Cardiac fibroblast (primary cell): ENCODE results near the gene RBM10.
"Not testable (repeated sequence)": the region's sequence is repeated elsewhere in the genome, so short reads cannot be mapped to it uniquely, and the experiment has no call there.

Source experiments
- DNase-seq, 2 donors: peaks; one replicate each; pipeline versions ENCODE4 v3.0.0 to v3.0.0-alpha.2; 2010; ENCODE audit warnings: low read depth in 2 of 2
- H3K4me3 ChIP-seq, 2 donors: replicated peaks in 1 of 2; 1 replicate in 1 of 2; 2 replicates in 1 of 2; pipeline ENCODE4 v1.5.1; 2011; ENCODE audit warnings: low read depth in 2 of 2, low read length in 2 of 2, mild to moderate bottlenecking in 2 of 2, moderate library complexity in 1 of 2
- TF ChIP-seq, protein P1 (sequence below): IDR thresholded peaks from one replicate; pipeline ENCODE4 v1.5.1; 2011; ENCODE audit warnings: low read depth, mild to moderate bottlenecking, low read length, inconsistent platforms

Gene RBM10, protein sequence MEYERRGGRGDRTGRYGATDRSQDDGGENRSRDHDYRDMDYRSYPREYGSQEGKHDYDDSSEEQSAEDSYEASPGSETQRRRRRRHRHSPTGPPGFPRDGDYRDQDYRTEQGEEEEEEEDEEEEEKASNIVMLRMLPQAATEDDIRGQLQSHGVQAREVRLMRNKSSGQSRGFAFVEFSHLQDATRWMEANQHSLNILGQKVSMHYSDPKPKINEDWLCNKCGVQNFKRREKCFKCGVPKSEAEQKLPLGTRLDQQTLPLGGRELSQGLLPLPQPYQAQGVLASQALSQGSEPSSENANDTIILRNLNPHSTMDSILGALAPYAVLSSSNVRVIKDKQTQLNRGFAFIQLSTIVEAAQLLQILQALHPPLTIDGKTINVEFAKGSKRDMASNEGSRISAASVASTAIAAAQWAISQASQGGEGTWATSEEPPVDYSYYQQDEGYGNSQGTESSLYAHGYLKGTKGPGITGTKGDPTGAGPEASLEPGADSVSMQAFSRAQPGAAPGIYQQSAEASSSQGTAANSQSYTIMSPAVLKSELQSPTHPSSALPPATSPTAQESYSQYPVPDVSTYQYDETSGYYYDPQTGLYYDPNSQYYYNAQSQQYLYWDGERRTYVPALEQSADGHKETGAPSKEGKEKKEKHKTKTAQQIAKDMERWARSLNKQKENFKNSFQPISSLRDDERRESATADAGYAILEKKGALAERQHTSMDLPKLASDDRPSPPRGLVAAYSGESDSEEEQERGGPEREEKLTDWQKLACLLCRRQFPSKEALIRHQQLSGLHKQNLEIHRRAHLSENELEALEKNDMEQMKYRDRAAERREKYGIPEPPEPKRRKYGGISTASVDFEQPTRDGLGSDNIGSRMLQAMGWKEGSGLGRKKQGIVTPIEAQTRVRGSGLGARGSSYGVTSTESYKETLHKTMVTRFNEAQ

DNA sequence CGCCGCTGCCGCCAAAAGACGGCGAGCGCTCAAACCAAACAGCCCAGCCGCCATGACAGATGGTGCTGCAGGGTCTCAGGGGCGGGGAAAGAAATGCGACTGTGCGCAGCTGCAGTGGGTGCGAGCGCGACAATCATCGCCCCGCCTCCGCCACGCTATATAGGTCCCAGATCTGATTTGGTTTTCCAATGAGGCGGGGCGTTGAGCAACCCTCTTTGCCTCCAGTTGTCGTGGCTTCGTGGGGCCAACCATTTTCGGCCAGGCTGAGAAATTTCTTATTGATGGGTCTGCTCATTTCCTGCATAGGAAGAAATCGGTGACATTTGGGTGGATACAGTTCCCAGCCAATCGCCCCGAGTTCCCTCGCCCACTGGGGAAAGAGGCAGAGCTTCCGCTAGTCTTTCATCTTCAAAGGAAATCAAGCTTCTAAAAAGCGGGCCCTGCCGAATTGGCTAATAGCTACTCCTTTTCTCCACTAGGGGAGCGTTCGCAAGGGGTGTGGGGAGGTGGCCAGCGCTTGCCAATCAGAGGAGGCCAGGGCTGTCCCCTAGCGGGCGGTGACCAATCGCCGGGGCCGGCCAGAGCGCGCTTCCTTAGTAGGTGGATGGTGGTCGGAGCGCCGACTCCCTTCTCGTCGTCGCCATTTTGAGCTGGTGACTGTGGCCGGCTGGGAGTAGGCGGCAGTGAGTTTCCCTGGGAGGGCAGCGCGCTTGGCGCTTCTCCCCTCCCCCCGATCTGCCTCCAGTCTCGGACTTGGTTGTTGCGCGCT is at the start of gene RBM10, which contains the start of gene NDUFB11:
Gene RBM10, plus strand, starts transcription at position 596 of the 769 bp plus-strand sequence. CDS start 2,261 bp downstream, outside the sequence.
Gene NDUFB11, minus strand, starts transcription at position 77 of the 769 bp plus-strand sequence. Its CDS starts 23 bp downstream, at position 54.
- DNase-seq = peak; percentile 96
- peak within 1 kb of the TSS; percentile 75 to 77 for H3K4me3 ChIP-seq
- TF ChIP-seq, protein P1, sequence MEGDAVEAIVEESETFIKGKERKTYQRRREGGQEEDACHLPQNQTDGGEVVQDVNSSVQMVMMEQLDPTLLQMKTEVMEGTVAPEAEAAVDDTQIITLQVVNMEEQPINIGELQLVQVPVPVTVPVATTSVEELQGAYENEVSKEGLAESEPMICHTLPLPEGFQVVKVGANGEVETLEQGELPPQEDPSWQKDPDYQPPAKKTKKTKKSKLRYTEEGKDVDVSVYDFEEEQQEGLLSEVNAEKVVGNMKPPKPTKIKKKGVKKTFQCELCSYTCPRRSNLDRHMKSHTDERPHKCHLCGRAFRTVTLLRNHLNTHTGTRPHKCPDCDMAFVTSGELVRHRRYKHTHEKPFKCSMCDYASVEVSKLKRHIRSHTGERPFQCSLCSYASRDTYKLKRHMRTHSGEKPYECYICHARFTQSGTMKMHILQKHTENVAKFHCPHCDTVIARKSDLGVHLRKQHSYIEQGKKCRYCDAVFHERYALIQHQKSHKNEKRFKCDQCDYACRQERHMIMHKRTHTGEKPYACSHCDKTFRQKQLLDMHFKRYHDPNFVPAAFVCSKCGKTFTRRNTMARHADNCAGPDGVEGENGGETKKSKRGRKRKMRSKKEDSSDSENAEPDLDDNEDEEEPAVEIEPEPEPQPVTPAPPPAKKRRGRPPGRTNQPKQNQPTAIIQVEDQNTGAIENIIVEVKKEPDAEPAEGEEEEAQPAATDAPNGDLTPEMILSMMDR = peak; percentile 59

DNA sequence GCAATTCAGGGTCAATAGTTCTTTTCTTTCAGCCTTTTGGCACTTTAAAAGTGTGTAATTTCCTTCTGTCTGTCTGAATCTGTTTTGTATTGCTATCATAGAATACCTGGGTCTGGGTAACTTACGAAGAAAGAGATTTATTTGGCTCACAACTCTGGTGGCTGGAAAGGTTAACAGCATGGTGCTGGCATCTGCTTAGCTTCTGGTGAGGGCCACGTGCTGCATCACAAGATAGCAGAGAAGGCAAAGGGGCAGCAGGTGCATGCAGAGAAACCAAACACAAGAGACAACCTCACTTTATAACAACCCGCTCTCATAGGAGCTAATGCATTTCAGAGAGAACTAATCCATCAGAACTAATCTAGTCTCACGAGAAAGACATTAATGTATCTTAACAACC is 48.0 kb upstream of the RBM10 start:
- DNase-seq = no peak
- no peak overlapping the region for H3K4me3 ChIP-seq
- TF ChIP-seq, protein P1 = no peak

DNA sequence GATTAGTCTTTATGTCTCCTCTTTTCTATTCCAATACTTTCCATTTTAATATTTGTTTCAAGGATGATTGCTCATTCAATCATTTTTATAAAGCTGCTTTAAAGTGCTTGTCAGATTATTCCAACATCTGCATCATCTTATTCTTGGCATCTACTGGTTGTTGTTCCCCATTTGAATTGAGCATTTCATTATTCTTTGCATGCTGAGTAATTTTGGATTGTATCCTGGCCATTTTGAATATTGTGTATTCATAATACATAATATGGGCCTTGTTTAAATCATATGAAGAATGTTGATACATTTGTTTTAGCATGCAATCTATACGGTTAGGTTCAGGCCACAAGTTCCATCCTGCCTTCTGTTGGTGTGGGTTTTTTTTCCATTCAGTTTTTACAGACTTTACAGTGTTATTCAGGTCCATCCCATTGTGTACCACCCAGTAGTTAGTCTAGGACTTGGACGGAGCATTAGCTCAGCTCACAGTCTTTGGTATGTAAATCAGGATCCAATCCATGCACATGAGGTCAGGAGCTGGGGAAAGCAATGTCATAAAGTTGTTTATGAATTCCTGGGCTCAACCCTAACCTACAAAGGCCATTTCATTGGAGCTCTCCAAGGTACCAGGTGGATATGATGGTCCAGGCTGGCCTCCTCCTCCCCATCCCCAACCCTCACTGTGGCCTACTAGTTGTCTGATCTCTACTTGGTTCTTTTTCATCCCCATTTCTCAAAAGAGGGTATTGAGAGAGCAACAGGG is 46.5 kb upstream of the RBM10 start:
- DNase-seq = no peak
- TF ChIP-seq, protein P1 = no peak
- H3K4me3 ChIP-seq = no peak overlapping the region

DNA sequence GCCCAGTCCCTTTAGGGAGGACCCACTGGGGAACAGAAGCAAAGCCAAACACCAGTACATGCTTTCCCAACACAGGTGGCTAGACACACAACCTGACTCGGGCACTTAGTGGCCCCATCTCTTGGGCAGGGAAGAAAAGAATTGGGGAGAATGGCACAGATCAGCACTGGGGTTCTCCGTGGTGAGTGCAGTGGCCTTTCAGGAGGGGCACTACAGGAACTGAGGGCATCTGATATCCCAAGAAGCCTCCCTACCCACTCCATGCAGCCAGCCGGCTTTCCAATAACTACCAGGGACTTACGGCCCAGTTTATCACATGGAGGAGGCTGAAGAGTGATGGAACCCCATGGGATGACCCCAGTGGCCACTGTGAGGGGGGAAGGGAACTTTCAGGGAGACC is 43.8 kb upstream of the RBM10 start:
- H3K4me3 ChIP-seq = no peak overlapping the region
- TF ChIP-seq, protein P1 = no peak

DNA sequence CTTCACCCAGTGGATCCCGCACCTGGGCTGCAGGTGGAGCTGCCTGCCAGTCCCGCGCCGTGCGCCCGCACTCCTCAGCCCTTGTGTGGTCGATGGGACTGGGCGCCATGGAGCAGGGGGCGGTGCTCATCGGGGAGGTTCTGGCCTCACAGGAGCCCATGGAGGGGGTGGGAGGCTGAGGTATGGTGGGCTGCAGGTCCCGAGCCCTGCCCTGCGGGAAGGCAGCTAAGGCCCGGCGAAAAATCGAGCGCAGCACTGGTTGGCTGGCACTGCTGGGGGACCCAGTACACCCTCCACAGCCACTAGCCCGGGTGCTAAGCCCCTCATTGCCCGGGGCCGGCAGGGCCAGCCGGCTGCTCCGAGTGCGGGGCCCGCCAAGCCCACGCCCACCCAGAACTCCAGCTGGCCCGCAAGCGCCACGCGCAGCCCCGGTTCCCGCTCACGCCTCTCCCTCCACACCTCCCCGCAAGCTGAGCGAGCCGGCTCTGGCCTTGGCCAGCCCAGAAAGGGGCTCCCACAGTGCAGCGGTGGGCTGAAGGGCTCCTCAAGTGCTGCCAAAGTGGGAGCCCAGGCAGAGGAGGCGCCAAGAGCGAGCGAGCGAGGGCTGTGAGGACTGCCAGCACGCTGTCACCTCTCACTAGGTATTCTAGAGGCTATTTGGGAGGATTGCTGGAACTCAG is 33.9 kb upstream of the RBM10 start:
- DNase-seq, H3K4me3 ChIP-seq: not testable (repeated sequence)

More for the DNA sequence above, 43.8 kb upstream of the RBM10 start:
- DNase-seq = no peak

DNA sequence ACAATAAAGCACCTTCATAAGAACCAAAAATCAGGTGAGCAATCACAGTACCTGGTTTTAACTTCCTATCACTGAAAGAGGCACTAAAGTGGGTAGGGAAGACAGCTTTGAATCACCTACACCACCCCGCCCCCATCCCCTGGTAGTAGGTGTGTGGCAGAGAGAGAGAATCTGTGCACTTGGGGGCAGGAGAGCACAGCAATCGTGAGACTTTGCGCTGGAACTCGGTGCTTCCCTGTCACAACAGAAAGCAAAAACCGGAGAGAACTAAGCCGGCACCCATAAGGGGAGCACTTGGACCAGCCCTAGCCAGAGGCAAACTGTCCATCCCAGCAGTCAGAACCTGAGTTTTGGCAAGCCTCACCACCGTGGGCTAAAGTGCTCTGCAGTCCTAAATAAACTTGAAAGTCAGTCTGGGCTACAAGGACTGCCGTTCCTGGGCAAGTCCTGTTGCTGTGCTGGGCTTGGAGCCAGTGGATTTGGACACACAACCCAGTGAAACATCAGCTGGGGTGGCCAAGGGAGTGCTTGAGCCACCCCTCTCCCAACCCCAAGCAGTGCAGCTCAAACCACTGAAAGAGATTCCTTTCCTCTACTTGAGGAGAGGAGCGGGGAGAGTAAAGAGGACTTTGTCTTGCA is 32.6 kb upstream of the RBM10 start:
- no peak overlapping the region for H3K4me3 ChIP-seq
- TF ChIP-seq, protein P1 = no peak
- DNase-seq = peak in 1 of 2 donors; percentile 14

DNA sequence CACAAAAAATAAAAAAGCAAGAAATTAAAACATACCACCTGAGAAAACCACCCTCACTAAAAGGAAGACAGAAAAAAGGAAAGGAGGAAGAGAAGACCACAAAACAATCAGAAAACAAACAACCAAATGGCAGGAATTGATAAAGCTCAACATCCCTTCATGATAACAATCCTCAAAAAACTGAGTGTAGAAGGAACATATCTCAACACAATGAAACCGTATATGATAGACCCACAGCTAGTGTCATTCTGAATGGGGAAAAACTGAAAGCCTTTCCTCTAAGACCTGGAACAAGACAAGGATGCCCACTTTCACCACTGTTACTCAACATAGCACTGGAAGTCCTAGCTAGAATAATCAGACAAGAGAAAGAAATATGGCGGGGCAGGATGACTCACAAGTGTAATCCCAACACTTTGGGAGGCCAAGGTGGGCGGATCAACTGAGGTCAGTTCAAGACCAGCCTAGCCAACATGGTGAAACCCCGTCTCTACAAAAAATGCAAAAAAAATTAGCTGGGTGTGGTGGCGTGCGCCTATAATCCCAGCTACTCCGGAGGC is 28.4 kb upstream of the RBM10 start:
- DNase-seq, H3K4me3 ChIP-seq: not testable (repeated sequence)

DNA sequence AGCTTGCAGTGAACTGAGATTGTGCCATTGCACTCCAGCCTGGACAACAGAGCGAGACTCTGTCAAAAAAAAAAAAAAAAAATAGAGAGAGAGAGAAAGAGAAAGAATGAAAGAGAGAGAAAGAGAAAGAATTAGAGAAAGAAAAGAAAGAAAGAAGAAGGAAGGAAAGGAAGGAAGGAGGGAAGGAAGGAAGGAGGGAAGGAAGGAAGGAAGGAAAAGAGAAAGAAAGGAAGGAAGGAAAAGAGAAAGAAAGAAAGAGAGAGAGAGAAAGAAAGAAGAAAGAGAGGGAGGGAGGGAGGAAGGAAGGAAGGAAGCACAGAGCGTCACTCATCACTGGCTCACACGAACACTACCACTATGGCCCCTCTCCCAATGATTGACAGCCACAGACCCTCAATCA is 20.6 kb upstream of the RBM10 start:
- H3K4me3 ChIP-seq, DNase-seq: not testable (repeated sequence)
